IMR-90 (cell line): Measurements from ENCODE around the gene PELI1. TPM values are rescaled to one million over a fixed set of nuclear protein-coding genes. Genes with fewer than 3 reads are reported as not detected.

Experiments
- ATAC-seq: fragments of 200-7000 bp; cut with Tn5 transposase; 2 replicates; pipeline ENCODE4 v1.9.1; 2020; ENCODE audit warnings: low read depth, mild to moderate bottlenecking, moderate library complexity
- BruUV-seq: library from RNA; stranded (reverse); fragments of 400-500 nt; replicated peaks from 2 replicates; lab custom pipeline; 2021; lab: Mats Ljungman, UMichigan
- CTCF ChIA-PET: fragments of 300-600 bp; formaldehyde crosslinking; extraction: SDS; loops from one replicate; lab custom pipeline; 2021; ENCODE audit warnings: antibody characterized with exemption; lab: Yijun Ruan, JAX
- POLR2A ChIA-PET: fragments of 300-600 bp; sonication (Branson Sonifier 250); formaldehyde crosslinking; loops from one replicate; lab custom pipeline; 2022; ENCODE audit warnings: antibody characterized with exemption; ENCODE audit not compliant: unreplicated experiment; lab: Charles Lee
- DNase-seq: peaks from one replicate; pipeline ENCODE4 v3.0.0; 2013
- H2AFZ ChIP-seq: replicated peaks from 2 replicates; pipeline ENCODE3; 2013; ENCODE audit warnings: low read length, mild to moderate bottlenecking; ENCODE audit not compliant: poor library complexity
- H2AK5ac ChIP-seq: 2 replicates; pipeline ENCODE4 v1.6.1; 2013; ENCODE audit warnings: low read depth, low read length, inconsistent platforms
- H2AK9ac ChIP-seq: replicated peaks from 2 replicates; pipeline ENCODE3; 2013; ENCODE audit warnings: mild to moderate bottlenecking, low read depth, low read length, moderate library complexity; ENCODE audit not compliant: poor library complexity
- H2BK120ac ChIP-seq: 2 replicates; pipeline ENCODE4 v1.6.1; 2013; ENCODE audit warnings: low read depth, low read length, inconsistent platforms
- H2BK15ac ChIP-seq: 3 replicates; pipeline ENCODE4 v1.6.1; 2013; ENCODE audit warnings: low read depth, low read length, inconsistent platforms
- H2BK20ac ChIP-seq: 2 replicates; pipeline ENCODE4 v1.6.1; 2013; ENCODE audit warnings: low read depth, mild to moderate bottlenecking, inconsistent platforms, low read length, moderate library complexity
- H2BK5ac ChIP-seq: 2 replicates; pipeline ENCODE4 v1.6.1; 2013; ENCODE audit warnings: mild to moderate bottlenecking, low read depth, low read length, inconsistent platforms; ENCODE audit not compliant: poor library complexity, severe bottlenecking
- H3K14ac ChIP-seq: replicated peaks from 2 replicates; pipeline ENCODE4 v1.6.1; 2013; ENCODE audit warnings: low read depth, low read length, inconsistent platforms
- H3K18ac ChIP-seq: 2 replicates; pipeline ENCODE4 v1.6.1; 2013; ENCODE audit warnings: low read depth, low read length, control low read depth
- H3K23ac ChIP-seq: 2 replicates; pipeline ENCODE4 v1.6.1; 2013; ENCODE audit warnings: low read depth, low read length, inconsistent platforms
- H3K27ac ChIP-seq: 2 replicates; pipeline ENCODE4 v1.5.1; 2013; ENCODE audit warnings: mild to moderate bottlenecking, control low read depth, low read length; ENCODE audit not compliant: insufficient read depth
- H3K27me3 ChIP-seq: 2 replicates; pipeline ENCODE4 v1.6.1; 2013; ENCODE audit warnings: low read length; ENCODE audit not compliant: control insufficient read depth, insufficient read depth
- H3K36me3 ChIP-seq: 2 replicates; pipeline ENCODE4 v1.6.1; 2013; ENCODE audit warnings: low read length, mixed read lengths; ENCODE audit not compliant: control insufficient read depth, insufficient read depth
- H3K4ac ChIP-seq: 2 replicates; pipeline ENCODE4 v1.6.1; 2013; ENCODE audit warnings: low read depth, low read length, inconsistent platforms
- H3K4me1 ChIP-seq: 2 replicates; pipeline ENCODE4 v1.6.1; 2013; ENCODE audit warnings: low read length, mixed read lengths; ENCODE audit not compliant: control insufficient read depth, insufficient read depth
- H3K4me2 ChIP-seq: 2 replicates; pipeline ENCODE4 v1.6.1; 2013; ENCODE audit warnings: low read depth, mild to moderate bottlenecking, control low read depth, low read length, moderate library complexity
- H3K4me3 ChIP-seq: 2 replicates; pipeline ENCODE4 v1.5.1; 2013; ENCODE audit warnings: low read depth, mild to moderate bottlenecking, control low read depth, low read length, moderate library complexity; ENCODE audit not compliant: insufficient read depth
- H3K56ac ChIP-seq: 2 replicates; pipeline ENCODE4 v1.6.1; 2013; ENCODE audit warnings: low read length, inconsistent platforms; ENCODE audit not compliant: insufficient read depth; ENCODE audit errors: extremely low read depth
- H3K79me1 ChIP-seq, 2 experiments: 2 replicates each; pipeline ENCODE4 v1.6.1; 2013; ENCODE audit warnings: low read length in 2 of 2, inconsistent platforms in 1 of 2, low read depth in 1 of 2
- H3K9ac ChIP-seq: 2 replicates; pipeline ENCODE4 v1.6.1; 2013; ENCODE audit warnings: low read depth, low read length, control low read depth
- H3K9me1 ChIP-seq: 2 replicates; pipeline ENCODE4 v1.6.1; 2013; ENCODE audit warnings: low read length, inconsistent platforms; ENCODE audit not compliant: insufficient read depth
- H3K9me3 ChIP-seq: 2 replicates; pipeline ENCODE4 v1.6.1; 2013; ENCODE audit warnings: low read length; ENCODE audit not compliant: control insufficient read depth, insufficient read depth
- H4K20me1 ChIP-seq: 2 replicates; pipeline ENCODE4 v1.6.1; 2013; ENCODE audit warnings: low read length, inconsistent platforms; ENCODE audit not compliant: insufficient read depth
- H4K5ac ChIP-seq: 2 replicates; pipeline ENCODE4 v1.6.1; 2013; ENCODE audit warnings: mild to moderate bottlenecking, low read depth, low read length, control low read depth
- H4K8ac ChIP-seq, 2 experiments: 2 replicates each; pipeline ENCODE4 v1.6.1; 2013; ENCODE audit warnings: low read depth in 2 of 2, low read length in 2 of 2, control low read depth in 1 of 2, inconsistent platforms in 1 of 2
- H4K91ac ChIP-seq: 2 replicates; pipeline ENCODE4 v1.6.1; 2013; ENCODE audit warnings: low read depth, low read length, inconsistent platforms; ENCODE audit not compliant: insufficient read depth
- BHLHE40 ChIP-seq: fragments of 150-350 bp; IDR thresholded peaks from 2 replicates; pipeline ENCODE4 v1.6.1; 2016; ENCODE audit warnings: mild to moderate bottlenecking, low read depth, low read length
- CEBPB ChIP-seq: IDR thresholded peaks from 2 replicates; pipeline ENCODE4 v1.6.1; 2012; ENCODE audit warnings: low read depth, low read length, improper control_type of control experiment
- CHD1 ChIP-seq: IDR thresholded peaks from 2 replicates; pipeline ENCODE4 v1.6.1; 2012; ENCODE audit warnings: low read depth, low read length, improper control_type of control experiment
- FOS ChIP-seq: fragments of 150-350 bp; IDR thresholded peaks from 2 replicates; pipeline ENCODE4 v1.6.1; 2016; ENCODE audit warnings: low read depth, low read length
- MAFK ChIP-seq: IDR thresholded peaks from 2 replicates; pipeline ENCODE4 v1.6.1; 2012; ENCODE audit warnings: low read depth, low read length, improper control_type of control experiment
- MAZ ChIP-seq: IDR thresholded peaks from 2 replicates; pipeline ENCODE4 v1.6.1; 2012; ENCODE audit warnings: low read depth, mild to moderate bottlenecking, low read length, improper control_type of control experiment, moderate library complexity, borderline replicate concordance
- NFE2L2 ChIP-seq: fragments of 150-350 bp; IDR thresholded peaks from 2 replicates; pipeline ENCODE4 v1.6.1; 2016; ENCODE audit warnings: low read depth, mild to moderate bottlenecking, low read length
- POLR2A ChIP-seq: IDR thresholded peaks from 2 replicates; pipeline ENCODE4 v1.6.1; 2012; ENCODE audit warnings: mild to moderate bottlenecking, low read depth, low read length
- RCOR1 ChIP-seq: IDR thresholded peaks from 2 replicates; pipeline ENCODE4 v1.6.1; 2012; ENCODE audit warnings: mild to moderate bottlenecking, low read length, improper control_type of control experiment; ENCODE audit not compliant: insufficient replicate concordance
- RFX5 ChIP-seq: IDR thresholded peaks from 2 replicates; pipeline ENCODE4 v1.8.0; 2012; ENCODE audit warnings: low read depth, mild to moderate bottlenecking, low read length, moderate library complexity
- SMC3 ChIP-seq: fragments of 150-350 bp; IDR thresholded peaks from 2 replicates; pipeline ENCODE4 v1.6.1; 2016; ENCODE audit warnings: low read depth, mild to moderate bottlenecking, antibody characterized with exemption, low read length, moderate library complexity
- WGBS, 2 experiments: methylation state at CpG; one replicate each; pipeline versions ENCODE4 v1.1.5 to v1.1.7; 2013; ENCODE audit warnings: missing lambda C conversion rate in 2 of 2; ENCODE audit not compliant: insufficient read length in 1 of 2; ENCODE audit errors: extremely low coverage in 2 of 2; 5-methylcytosine and 5-hydroxymethylcytosine counted together
- dilution Hi-C: fragments of 300-500 bp; cut with HindIII; formaldehyde crosslinking; loops from one replicate; pipeline ENCODE4 v1.14.3; 2018; ENCODE audit warnings: low sequenced_read_pairs; ENCODE audit not compliant: unreplicated experiment
- in situ Hi-C: fragments of 300-500 bp; cut with MboI; formaldehyde crosslinking; loops from 3 replicates; pipeline ENCODE4 v1.14.3; 2019; ENCODE audit warnings: low sequenced_read_pairs, inconsistent platforms, mixed read lengths
- intact Hi-C: fragments of 100-400 bp; cut with micrococcal nuclease; formaldehyde crosslinking; loops from 2 replicates; pipeline ENCODE4 v1.10.0; 2022
- polyA plus RNA-seq, 3 experiments: library from polyadenylated mRNA; depleted of rRNA; stranded (reverse); fragments of >200 nt; gene quantifications; 2 replicates each; pipeline ENCODE4 v1.2.3, GENCODE V29; 2012; ENCODE audit warnings: low replicate concordance in 1 of 3
- total RNA-seq: library from RNA; depleted of rRNA; stranded (reverse); fragments of >200 nt; gene quantifications from 2 replicates; pipeline ENCODE4 v1.2.3, GENCODE V29; 2012
- TF ChIP-seq, protein P1 (sequence below): conservative IDR thresholded peaks from 2 replicates; pipeline ENCODE4 v1.5.1; 2012; ENCODE audit warnings: mild to moderate bottlenecking, low read depth, low read length, improper control_type of control experiment
- TF ChIP-seq, protein P2 (sequence below): fragments of 150-350 bp; IDR thresholded peaks from 2 replicates; pipeline ENCODE4 v1.6.1; 2016; ENCODE audit warnings: low read depth, mild to moderate bottlenecking, low read length, moderate library complexity, borderline replicate concordance
- TF ChIP-seq, protein P3 (sequence below): fragments of 150-350 bp; IDR thresholded peaks from 2 replicates; pipeline ENCODE4 v1.6.1; 2017; ENCODE audit warnings: mild to moderate bottlenecking, antibody characterized with exemption, low read length, low read depth

PELI1 gene
- total and polyA plus RNA-seq, 2 of the 4 experiments (the other 2 are of a cell fraction) = 2.2 to 2.5 TPM

DNA sequence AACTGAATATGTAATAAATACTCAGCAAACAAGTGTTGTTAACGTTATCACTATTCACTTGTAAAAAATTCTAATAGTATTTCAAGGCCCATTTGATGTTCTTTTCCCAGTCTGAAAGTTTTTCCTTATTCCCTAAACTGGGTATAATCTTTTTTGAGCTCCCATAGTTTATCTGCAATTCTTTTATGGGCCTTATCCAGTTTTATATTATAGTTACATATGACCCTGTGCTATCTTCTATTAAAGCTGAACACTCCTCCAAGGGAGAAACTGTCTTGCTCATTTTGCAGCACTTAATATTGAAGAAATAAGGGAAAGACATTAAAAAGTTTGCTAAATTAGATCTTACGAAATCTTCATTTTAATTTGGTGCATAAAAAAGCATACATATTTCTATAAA is 13.9 kb downstream of the PELI1 start:
- DNase-seq = no peak
- no peak overlapping the region for H3K4ac ChIP-seq
- no peaks in the 10 kb centered on the region for H3K36me3 ChIP-seq
- H3K4me2 ChIP-seq = no peak overlapping the region
- H2AFZ ChIP-seq = no peak overlapping the region
- in situ Hi-C loops (no loop called here), dilution Hi-C loops (no loop called here), intact Hi-C loops (no loop called here)
- no peak overlapping the region for H3K56ac ChIP-seq
- CTCF ChIA-PET = no interaction called here
- no CpG with 5 or more reads among the region's 2 CpGs for WGBS, 2 experiments
- no peak overlapping the region for H2BK20ac ChIP-seq
- H3K27ac ChIP-seq = no peak overlapping the region
- no peaks in the 10 kb centered on the region for H3K27me3 ChIP-seq
- no peaks in the 10 kb centered on the region for H3K9me3 ChIP-seq
- H3K14ac ChIP-seq = no peak overlapping the region
- H3K9ac ChIP-seq = no peak overlapping the region
- H3K9me1 ChIP-seq = no peaks in the 10 kb centered on the region
- H2AK9ac ChIP-seq = no peak overlapping the region
- H4K5ac ChIP-seq = no peak overlapping the region
- no peak overlapping the region for H2BK120ac ChIP-seq
- no peak overlapping the region for H2BK15ac ChIP-seq
- no peaks in the 10 kb centered on the region for H4K20me1 ChIP-seq
- ATAC-seq = no peak
- H3K23ac ChIP-seq = no peak overlapping the region
- H3K4me1 ChIP-seq = no peaks in the 10 kb centered on the region
- no peak overlapping the region for H4K8ac ChIP-seq
- H3K18ac ChIP-seq = no peak overlapping the region
- H4K91ac ChIP-seq = no peak overlapping the region
- no peak overlapping the region for H2AK5ac ChIP-seq
- TF ChIP-seq BHLHE40 (no peak), SMC3 (no peak), RCOR1 (no peak), FOS (no peak), POLR2A (no peak), NFE2L2 (no peak), CHD1 (no peak), CEBPB (no peak), MAZ (no peak), RFX5 (no peak), MAFK (no peak)
- TF ChIP-seq, protein P1, sequence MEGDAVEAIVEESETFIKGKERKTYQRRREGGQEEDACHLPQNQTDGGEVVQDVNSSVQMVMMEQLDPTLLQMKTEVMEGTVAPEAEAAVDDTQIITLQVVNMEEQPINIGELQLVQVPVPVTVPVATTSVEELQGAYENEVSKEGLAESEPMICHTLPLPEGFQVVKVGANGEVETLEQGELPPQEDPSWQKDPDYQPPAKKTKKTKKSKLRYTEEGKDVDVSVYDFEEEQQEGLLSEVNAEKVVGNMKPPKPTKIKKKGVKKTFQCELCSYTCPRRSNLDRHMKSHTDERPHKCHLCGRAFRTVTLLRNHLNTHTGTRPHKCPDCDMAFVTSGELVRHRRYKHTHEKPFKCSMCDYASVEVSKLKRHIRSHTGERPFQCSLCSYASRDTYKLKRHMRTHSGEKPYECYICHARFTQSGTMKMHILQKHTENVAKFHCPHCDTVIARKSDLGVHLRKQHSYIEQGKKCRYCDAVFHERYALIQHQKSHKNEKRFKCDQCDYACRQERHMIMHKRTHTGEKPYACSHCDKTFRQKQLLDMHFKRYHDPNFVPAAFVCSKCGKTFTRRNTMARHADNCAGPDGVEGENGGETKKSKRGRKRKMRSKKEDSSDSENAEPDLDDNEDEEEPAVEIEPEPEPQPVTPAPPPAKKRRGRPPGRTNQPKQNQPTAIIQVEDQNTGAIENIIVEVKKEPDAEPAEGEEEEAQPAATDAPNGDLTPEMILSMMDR = no peak
- TF ChIP-seq, protein P2, sequence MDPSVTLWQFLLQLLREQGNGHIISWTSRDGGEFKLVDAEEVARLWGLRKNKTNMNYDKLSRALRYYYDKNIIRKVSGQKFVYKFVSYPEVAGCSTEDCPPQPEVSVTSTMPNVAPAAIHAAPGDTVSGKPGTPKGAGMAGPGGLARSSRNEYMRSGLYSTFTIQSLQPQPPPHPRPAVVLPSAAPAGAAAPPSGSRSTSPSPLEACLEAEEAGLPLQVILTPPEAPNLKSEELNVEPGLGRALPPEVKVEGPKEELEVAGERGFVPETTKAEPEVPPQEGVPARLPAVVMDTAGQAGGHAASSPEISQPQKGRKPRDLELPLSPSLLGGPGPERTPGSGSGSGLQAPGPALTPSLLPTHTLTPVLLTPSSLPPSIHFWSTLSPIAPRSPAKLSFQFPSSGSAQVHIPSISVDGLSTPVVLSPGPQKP = no peak
- TF ChIP-seq, protein P3, sequence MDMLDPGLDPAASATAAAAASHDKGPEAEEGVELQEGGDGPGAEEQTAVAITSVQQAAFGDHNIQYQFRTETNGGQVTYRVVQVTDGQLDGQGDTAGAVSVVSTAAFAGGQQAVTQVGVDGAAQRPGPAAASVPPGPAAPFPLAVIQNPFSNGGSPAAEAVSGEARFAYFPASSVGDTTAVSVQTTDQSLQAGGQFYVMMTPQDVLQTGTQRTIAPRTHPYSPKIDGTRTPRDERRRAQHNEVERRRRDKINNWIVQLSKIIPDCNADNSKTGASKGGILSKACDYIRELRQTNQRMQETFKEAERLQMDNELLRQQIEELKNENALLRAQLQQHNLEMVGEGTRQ = no peak
- POLR2A ChIA-PET = no interaction called here
- no TSS peak for BruUV-seq
- H3K79me1 ChIP-seq = no peaks in the 10 kb centered on the region; a peak in 1 of 4 replicates
- no peak overlapping the region for H2BK5ac ChIP-seq
- H3K4me3 ChIP-seq = no peak overlapping the region
